Erythroblast (primary cell): Measurements from ENCODE around the gene XDH.

Source experiments
- GATA1 ChIP-seq: IDR thresholded peaks from 2 replicates; pipeline ENCODE4 v1.6.1; 2011; ENCODE audit warnings: low read depth, mild to moderate bottlenecking, control low read depth, low read length, moderate library complexity
- POLR2A ChIP-seq: IDR thresholded peaks from 2 replicates; pipeline ENCODE4 v1.6.1; 2011; ENCODE audit warnings: mild to moderate bottlenecking, low read length

DNA sequence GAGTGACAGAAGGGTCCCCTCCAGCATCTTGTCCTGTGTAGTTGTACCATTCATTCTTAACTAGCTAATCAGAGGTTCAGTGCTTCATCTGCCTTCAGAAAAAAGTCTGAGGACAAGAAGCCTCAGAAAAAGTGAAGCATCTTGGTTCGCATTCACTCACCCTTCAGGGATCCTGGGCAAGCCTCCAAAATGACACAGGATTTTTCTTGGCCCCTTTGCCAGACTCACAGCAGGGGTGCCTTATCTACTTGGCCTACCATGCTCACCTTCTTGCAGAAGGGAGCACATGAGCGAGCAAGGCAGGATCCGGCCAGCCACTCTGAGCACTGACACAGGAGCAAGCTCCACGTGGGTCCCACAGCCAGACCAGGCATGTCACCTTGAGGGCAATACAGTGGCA lies 43.1 kb upstream of the XDH start:
- TF ChIP-seq POLR2A (no peak), GATA1 (no peak)
